Lung (tissue), 12 donors: ENCODE results near the gene GLO1. TPM values are rescaled to one million over a fixed set of nuclear protein-coding genes. Genes with fewer than 3 reads are reported as not detected.
A peak's percentile ranks its signal among the peaks of the same experiment; 100 is the strongest.

ENCODE experiments used
- ATAC-seq: fragments of 200-7000 bp; cut with Tn5 transposase; one replicate; pipeline ENCODE4 v1.9.1; 2020; ENCODE audit warnings: moderate number of reproducible peaks; ENCODE audit not compliant: insufficient read depth, low FRiP score
- DNase-seq, 3 donors: peaks; one replicate each; pipeline ENCODE4 v3.0.0-alpha.2; 2013 to 2017
- H3K27ac ChIP-seq, 2 donors: one replicate each; pipeline ENCODE4 v1.5.1; 2013; ENCODE audit warnings: mild to moderate bottlenecking in 2 of 2, moderate library complexity in 2 of 2, control low read depth in 1 of 2, inconsistent platforms in 1 of 2, low read depth in 1 of 2, low read length in 1 of 2
- H3K27me3 ChIP-seq, 3 donors: one replicate each; pipeline ENCODE4 v1.5.1; 2013; ENCODE audit warnings: low read length in 2 of 3; ENCODE audit not compliant: control insufficient read depth in 3 of 3, insufficient read depth in 3 of 3
- H3K36me3 ChIP-seq, 4 donors: one replicate each; pipeline ENCODE4 v1.5.1; 2013; ENCODE audit warnings: low read length in 4 of 4, mild to moderate bottlenecking in 1 of 4, moderate library complexity in 1 of 4; ENCODE audit not compliant: control insufficient read depth in 4 of 4, insufficient read depth in 4 of 4
- H3K4me1 ChIP-seq, 5 donors: one replicate each; pipeline ENCODE4 v1.5.1; 2013; ENCODE audit warnings: low read length in 5 of 5, mild to moderate bottlenecking in 2 of 5, moderate library complexity in 1 of 5; ENCODE audit not compliant: control insufficient read depth in 5 of 5, insufficient read depth in 5 of 5
- H3K4me3 ChIP-seq: one replicate; pipeline ENCODE4 v1.5.1; 2013; ENCODE audit warnings: mild to moderate bottlenecking, control low read depth, moderate library complexity
- H3K9ac ChIP-seq, 2 donors: one replicate each; pipeline ENCODE4 v1.5.1; 2013; ENCODE audit warnings: low read length in 2 of 2, control low read depth in 1 of 2; ENCODE audit not compliant: insufficient read depth in 1 of 2
- H3K9me3 ChIP-seq, 4 donors: one replicate each; pipeline ENCODE4 v1.5.1; 2013; ENCODE audit warnings: low read length in 3 of 4, mild to moderate bottlenecking in 1 of 4, moderate library complexity in 1 of 4; ENCODE audit not compliant: control insufficient read depth in 4 of 4, insufficient read depth in 3 of 4
- CTCF ChIP-seq: IDR thresholded peaks from 2 replicates; pipeline ENCODE4 v1.5.1; 2012; ENCODE audit warnings: mild to moderate bottlenecking; ENCODE audit errors: control extremely low read depth, extremely low read depth
- WGBS, 2 donors: extraction: QIAGEN DNeasy Blood & Tissue Kit; methylation state at CpG; one replicate each; pipeline ENCODE4 v1.1.7; 2013; 5-methylcytosine and 5-hydroxymethylcytosine counted together
- polyA plus RNA-seq, 2 donors: library from polyadenylated mRNA; stranded (reverse); fragments of 200-250 nt; gene quantifications; one replicate each; pipeline ENCODE4 v1.2.1, GENCODE V29; 2013
- total RNA-seq, 2 donors: library from RNA; depleted of rRNA in 1 of 2; stranded (reverse); fragments of >200 nt in 1 of 2; gene quantifications; one replicate each; pipeline ENCODE4 v1.2.1, GENCODE V29; 2014 to 2021
- donor health status: control.
- donor health status: control.
- donor health status: Bipolar disorder and iron deficiency.
- donor health status: healthy.
- donor health status: DM: yes; HTN: yes; CAD: no.

The GLO1 gene
- total and polyA plus RNA-seq, 4 donors: 54.9 to 131 (median 89.3) TPM

DNA sequence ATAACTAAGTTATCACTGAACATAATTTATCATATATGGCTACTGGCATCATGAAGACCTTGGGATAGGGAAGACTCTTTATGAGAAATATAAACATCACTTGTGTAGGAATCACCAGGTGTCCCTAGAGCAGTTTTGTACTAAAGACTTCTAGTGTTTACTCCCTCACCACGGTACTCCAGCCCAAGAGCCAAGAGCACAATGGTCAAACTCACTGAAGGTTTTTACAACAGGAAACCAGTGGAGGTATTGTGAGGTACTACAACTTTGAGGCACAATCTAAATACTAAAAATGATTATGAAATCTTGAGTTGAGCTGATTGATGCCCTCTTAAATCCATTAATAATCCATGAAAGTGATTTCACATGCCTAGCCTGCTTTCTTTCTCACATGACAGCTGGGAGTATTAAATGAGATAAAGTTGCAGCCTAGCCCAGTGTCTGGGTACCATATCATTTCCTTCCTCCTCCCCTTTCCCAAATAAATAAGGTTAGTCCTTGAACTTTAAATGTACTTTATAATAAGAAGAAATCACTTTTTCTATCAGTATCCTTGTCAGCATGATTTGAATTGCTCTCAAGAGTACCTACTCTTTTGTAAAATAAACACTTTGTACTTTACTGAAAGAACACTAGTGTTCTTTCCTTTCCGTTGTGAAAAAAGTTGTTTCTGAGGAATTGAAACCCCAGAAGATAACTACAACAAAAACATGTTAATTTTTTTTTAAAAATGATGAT is 26.5 kb downstream of the GLO1 start:
- Histone ChIP-seq H3K27me3 (no peaks in the 10 kb centered on the region), H3K4me3 (no peak overlapping the region), H3K9ac (no peak overlapping the region), H3K9me3 (no peaks in the 10 kb centered on the region), H3K27ac (no peak overlapping the region), H3K4me1 (no peaks in the 10 kb centered on the region), H3K36me3 (peaks cover 5 to 26% (median 15%) of the 10 kb centered on the region in 4 donors)
- no peak for TF ChIP-seq CTCF
- 54 to 76% methylated on average over 2 of the region's 2 CpGs for WGBS, 2 donors
- DNase-seq (peak in 1 of 3 donors; percentile 6), ATAC-seq (no peak)

DNA sequence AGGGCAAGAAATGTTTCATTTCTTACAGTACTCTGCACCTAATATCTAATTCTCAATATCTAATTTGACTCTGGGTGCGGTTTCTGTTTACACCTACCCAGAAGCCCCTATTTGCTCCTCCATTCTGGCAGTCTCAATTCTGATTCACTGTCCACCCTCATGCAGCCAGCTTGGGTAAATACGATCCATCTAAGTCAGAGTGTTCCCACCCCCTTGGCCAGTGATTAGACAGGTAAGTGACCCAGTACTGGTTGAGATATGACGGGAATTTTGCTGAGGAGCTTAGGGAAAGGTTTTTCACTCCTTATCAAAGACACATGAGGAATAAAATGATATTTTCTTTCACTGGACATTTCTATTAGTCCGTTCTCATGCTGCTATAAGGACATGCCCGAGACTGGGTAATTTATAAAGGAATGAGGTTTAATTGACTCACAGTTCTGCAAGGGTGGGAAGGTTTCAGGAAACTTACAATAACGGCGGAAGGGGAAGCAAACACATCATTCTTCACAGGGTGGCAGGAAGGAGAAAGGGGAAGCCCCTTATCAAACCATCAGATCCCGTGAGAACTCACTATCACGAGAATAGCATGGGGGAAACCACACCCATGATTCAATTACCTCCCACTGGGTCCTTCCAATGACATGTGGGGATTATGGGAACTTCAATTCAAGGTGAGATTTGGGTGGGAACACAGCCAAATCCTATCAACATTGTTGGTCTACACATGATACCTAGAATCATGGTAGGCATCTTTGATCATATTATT is 29.4 kb downstream of the GLO1 start:
- TF ChIP-seq CTCF: no peak
- DNase-seq: no peak
- Histone ChIP-seq H3K9me3 (no peaks in the 10 kb centered on the region), H3K4me1 (peaks cover 0 to 2% (median 0%) of the 10 kb centered on the region in 5 donors), H3K9ac (no peak overlapping the region), H3K36me3 (peaks cover 1 to 20% (median 11%) of the 10 kb centered on the region in 4 donors), H3K27me3 (no peaks in the 10 kb centered on the region), H3K4me3 (no peak overlapping the region), H3K27ac (peak overlapping the region; percentile 9 to 47)
- no peak for ATAC-seq
- 29 to 41% methylated on average over 9 of the region's 9 CpGs for WGBS, 2 donors

DNA sequence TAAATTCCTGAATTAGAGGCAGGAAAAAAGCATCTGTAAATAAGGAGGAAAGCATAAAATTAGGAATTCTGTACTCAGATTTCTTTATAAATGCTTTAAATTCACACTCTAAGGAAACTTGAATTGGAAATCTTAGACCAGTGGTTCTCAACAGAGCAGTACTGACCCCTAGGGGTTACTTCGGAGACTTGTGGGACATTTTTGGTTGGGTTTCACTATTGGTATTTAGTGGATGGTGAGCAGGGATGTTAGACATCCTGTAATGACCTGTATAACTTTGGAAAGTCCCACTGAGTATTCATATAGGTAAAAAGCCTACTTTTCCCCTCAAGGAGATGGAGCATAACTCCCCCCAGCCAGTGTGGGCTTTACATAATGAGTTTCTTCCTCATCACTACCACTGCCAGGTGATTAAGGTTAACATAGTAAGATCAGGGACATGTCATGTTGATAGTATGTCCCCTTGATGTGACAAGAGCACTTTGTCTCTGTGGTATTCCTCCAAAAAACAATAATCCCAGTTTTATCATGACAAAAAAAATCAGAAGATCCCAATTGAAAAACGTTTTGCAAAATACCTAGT is 31.0 kb downstream of the GLO1 start:
- peaks cover 0 to 17% (median 10%) of the 10 kb centered on the region in 4 donors for H3K36me3 ChIP-seq
- TF ChIP-seq CTCF: peak; percentile 60
- no peaks in the 10 kb centered on the region for H3K27me3 ChIP-seq
- H3K9me3 ChIP-seq: no peaks in the 10 kb centered on the region
- no peak overlapping the region for H3K27ac ChIP-seq
- H3K4me3 ChIP-seq: no peak overlapping the region
- no peak overlapping the region for H3K9ac ChIP-seq
- peaks cover 0 to 2% (median 0%) of the 10 kb centered on the region in 5 donors for H3K4me1 ChIP-seq
- DNase-seq (peak; percentile 16 to 76 (median 54)), ATAC-seq (peak; percentile 64)
- WGBS, 2 donors: 18% methylated on average over 2 of the region's 2 CpGs
